GM10847 (cell line): ENCODE data around the gene ST3GAL3.

Experiments used
- POLR2A ChIP-seq: IDR thresholded peaks from 2 replicates; pipeline ENCODE4 v1.6.1; 2011; ENCODE audit not compliant: insufficient read length; ENCODE audit errors: extremely low read depth

ST3GAL3 gene

DNA sequence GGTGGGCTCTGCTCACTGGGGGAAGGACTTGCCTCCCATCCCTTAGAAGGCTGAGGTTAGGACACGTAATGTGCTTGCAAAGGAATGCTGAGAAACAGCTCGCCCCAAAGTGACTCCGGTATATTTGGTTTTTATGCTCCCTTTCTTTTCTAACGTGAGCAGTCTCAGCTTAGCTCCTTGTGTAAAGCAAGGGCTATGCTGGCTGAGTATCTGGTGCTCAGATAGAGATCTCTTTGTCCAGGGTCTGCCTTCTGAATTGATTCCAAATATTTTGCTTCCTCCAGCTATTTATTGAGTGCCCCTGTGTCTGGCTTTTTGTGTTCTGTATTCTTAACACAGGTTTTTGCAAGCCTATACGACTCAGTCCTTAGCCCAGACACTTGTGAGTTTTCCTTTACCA is 131.7 kb downstream of the ST3GAL3 start:
- no peak for TF ChIP-seq POLR2A

DNA sequence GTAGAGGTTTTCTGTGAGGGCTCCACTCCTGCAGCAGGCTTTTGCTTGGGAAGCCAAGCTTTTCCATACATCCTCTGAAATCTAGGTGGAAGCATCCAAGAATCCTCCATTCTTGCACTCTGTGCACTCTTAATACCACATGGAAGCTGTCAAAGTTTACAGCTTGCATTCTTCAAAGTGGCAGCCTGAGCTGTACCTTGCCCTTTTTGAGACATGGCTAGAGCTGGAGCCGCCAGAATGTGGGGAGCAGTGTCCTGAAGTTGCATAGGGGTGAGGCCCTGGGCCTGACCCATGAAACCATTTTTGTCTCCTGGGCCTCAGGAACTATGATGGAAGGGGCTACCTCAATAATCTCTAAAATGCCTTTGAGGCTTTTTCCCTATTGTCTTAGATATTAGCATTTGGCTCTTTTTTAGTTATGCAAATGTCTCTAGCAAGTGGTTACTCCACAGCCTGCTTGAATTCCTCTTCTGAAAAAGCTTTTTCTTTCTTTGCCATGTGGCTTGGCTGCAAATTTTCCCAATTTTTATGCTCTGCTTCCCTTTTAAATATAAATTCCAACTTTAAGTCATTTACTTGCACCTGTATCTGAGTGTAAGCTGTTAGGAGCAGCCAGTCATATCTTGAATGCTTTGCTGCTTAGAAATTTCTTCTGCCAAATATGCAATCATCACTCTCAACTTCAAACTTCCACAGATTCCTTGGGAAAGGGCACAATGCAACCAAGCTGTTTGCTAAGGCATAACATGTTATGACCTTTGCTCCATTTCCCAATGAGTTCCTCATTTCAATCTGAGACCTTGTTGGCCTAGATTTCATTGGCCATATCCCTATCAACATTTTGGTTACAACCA is 134.2 kb downstream of the ST3GAL3 start:
- no peak for TF ChIP-seq POLR2A

DNA sequence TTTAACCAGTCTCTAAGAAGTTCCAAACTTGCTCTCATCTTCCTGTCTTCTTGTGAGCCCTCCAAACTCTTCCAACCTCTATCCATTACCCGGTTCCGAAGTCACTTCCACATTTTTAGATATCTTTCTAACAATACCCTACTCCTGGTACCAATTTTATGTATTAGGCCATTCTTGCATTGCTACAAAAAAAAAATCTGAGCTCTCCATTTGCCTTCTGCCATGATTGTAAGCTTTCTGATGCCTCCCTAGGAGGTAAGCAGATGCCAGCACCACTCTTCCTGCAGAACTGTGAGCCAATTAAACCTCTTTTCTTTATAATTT is 134.8 kb downstream of the ST3GAL3 start:
- TF ChIP-seq POLR2A, result no peak

DNA sequence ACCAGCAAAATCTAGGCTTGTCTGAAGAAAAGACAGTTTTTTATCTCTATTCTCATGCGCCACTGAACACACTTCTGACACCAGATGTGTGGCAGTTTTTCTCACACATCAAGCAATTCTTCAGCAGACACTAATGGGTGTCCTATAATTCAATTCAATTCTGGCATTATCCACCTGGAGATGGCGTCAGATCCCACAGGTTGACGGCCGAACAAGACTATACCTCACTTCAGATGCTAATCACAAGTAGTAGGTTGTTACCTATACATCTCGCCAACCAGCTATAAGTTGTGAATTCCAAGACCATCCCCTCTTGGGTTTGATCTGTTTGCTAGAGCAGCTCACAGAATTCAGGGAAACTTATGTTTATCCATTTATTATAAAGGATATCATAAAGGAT is 136.3 kb downstream of the ST3GAL3 start:
- TF ChIP-seq POLR2A, result no peak

DNA sequence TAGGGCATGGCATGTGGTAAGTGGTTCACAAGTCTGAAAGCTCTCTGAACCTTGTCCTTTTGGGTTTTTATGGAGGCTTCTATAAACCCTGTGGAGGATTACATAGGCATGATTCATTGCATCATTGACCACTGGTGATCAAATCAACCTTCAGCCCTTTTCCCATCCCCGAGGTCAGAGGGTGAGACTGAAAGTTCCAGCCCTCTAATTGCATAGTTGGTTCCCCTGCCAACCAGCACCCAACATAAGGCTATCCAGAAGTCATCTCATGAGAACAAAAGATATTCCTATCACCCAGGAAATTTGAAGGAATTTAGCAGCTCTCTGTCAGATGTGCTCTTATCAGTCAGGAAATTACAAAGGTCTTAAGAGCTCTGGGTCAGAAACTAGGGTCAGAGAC is 136.8 kb downstream of the ST3GAL3 start:
- no peak for TF ChIP-seq POLR2A

DNA sequence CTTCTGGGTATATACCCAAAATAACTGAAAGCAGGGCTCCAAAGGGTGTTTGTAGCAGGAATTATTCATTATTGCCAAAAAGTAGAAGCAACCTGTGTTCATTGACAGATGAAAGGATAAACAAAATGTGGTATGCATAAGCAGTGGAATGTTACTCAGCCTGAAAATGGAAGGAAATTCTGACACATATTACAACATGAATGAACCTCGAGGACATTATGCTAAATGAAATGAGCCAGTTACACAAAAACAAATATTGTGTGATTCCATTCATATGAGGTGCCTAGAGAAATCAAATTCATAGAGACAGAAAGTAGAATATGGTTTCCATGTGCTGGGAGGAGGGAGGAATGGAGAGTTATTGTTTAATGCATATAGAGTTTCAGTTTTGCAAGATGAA is 140.0 kb downstream of the ST3GAL3 start:
- no peak for TF ChIP-seq POLR2A

DNA sequence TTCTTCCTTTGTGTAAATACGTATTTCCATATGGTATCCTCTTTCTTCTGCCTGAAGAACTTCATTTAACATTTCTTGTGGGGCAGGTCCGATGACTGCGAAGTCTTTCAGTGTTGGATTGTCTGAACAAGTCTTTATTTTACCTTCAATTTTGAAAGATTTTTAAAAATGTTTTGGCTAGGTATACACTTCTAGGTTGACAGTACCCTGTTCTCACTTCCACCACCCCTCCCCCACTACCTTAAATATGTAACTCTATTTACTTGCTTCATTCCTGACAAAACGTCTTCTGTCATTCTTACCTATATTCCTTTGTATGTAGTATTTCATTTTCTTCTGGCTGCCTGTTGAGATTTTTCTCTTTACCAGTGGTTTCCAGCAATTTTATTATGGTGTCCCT is 140.5 kb downstream of the ST3GAL3 start:
- TF ChIP-seq POLR2A, result no peak

DNA sequence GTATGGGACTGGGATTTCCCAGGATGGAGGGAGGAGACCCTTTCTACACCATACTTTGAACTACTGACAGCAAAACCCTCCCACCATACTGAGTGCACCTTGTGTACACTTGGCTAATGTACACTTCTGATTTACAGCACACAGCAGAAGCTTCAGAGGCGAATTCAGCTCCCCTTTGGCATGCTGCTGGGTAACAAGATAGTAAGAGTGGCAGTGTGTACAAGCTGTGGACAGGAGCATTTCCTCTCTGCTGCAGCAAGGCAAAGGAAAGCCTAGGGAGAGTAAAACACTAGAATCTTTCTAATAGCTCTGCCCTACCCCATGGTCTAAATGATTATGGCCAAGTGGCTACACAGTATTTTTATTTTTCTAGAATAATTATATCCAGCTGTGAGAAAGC is 142.3 kb downstream of the ST3GAL3 start:
- no peak for TF ChIP-seq POLR2A

DNA sequence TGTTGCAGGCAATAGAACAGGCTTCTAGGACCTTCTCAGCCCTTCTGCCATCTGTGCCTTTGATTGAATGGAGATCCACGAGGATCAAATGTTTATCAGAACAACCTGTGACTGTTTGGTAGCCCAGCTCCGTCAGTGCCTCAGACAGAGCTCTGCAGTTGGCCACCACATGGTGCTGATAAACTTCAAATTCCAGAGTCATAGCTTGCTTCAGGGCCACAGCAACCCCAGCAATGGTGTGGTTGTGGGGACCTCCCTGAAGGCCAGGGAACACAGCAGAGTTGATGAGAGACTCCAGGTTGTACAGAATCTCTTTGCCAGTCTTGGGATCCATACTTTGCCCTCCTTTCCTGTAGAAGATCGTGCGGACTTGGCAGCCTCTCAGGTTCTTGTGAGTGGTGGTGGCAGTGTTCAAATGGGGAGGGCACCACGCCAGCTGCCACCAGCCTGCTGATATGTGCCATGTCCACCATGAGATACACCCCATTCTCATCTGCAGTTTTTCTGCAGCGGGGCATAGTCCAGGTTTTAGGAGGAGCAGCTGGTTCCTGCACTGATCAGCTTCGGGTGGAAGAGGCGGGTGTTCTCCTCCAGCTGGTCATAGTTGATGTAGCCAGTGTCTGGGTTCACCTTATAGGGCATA is 143.4 kb downstream of the ST3GAL3 start:
- no peak for TF ChIP-seq POLR2A

DNA sequence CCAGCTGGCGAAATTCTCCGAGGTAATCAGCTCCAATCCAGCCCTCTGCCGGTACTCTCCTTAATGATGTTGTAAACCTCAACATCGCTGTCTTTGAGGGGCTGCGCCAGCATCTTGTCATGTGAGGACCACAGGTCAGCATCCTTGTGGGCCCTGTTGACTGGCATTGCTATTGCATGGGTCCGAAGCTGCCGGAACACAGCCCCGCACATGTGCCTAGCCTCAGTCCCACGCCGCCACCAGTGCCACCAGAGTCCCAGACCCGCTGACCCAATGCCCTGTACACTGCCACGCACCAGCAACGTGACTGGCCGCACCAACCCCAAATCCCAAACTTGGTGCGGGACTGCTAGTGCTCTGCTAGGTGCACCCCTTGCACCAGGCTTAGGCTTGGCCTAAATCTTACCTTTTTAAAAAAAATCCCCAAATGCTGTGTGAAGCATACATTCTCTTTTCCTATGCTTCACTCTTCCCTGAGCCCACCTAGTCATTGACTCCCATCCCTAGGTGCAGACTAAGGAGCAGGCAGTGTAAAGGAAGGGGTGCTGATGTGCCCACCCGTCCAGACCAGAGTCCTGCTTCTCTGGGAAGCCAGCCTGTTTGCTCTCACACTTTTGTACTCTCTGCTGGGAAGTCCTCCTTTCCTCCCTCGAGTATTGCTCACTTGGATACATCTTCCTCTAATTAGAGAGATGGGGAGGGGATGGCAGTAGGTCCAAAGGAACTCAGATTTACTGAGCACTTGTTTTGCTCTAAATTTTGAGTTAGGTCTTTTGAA is 144.4 kb downstream of the ST3GAL3 start:
- no peak for TF ChIP-seq POLR2A

DNA sequence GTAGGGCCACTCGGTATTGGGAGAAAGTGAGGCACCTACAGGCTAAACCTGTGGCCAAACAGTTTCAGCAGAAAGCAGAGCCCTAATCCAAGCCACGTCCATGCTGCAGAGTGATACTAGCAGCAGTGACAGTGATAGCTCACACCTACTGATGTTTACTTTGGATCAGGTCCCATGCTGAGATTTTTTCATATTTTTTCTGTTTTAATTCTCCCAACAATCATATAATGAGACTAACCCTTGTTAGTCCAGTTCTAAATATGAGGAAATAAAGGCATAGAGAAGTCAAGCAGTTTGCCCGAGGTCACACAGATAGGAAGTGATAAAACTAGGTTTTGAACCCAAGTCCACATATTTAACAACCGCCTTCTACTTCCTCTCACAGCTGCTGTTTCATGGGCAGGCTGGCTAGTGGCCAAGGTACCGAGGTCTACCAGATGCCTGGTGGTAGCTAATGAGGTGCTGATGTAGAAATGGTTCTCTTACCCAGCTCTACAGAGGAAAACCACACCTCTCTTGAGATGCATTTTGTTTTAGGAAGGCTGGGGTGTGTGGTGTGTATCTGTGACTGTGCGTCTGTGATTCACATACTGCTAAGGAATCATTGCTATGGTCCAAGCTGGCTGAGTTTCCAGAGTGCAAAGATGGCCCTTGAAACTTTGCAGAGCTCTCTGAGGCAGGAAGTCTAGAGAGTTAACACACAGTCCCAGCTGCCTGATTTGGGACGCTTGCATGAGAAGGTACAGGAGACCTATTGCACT is 146.0 kb downstream of the ST3GAL3 start:
- no peak for TF ChIP-seq POLR2A

DNA sequence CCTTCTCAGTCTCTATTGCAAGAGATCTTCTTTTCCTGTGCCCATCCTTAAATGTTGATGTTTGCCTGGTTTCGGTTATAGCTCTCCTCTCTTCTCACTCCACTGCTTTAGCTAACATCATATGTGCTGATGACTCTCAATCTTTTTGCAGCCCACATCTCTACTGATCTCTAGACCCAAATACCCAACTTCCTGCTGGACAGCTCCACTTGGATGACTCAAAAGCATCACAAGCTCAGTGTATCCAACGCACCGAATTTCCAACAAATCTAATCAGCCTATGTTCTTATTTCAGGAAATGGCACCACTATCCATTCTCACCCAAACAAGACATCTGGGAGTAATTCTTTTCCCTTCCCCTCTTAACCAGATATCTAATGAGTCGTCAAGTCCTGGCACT is 147.1 kb downstream of the ST3GAL3 start:
- no peak for TF ChIP-seq POLR2A

DNA sequence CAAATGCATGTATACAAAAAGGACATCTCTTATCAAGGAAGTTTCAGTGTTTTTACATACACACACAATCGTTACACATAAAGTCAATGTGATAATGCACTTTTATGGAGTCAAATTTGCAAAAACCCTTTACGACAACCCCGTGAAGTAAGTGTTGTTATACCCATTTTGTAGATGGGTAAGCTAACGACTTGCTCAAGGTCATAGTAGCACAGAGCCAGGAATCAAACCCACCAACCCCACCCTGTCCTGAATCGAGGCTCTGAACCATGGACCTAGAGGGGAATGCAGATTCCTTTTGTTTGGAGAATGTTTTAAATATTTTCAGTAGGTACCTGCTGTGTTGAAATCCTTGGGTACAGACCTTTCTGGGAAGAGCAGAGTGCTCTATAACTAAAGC is 148.9 kb downstream of the ST3GAL3 start:
- no peak for TF ChIP-seq POLR2A

DNA sequence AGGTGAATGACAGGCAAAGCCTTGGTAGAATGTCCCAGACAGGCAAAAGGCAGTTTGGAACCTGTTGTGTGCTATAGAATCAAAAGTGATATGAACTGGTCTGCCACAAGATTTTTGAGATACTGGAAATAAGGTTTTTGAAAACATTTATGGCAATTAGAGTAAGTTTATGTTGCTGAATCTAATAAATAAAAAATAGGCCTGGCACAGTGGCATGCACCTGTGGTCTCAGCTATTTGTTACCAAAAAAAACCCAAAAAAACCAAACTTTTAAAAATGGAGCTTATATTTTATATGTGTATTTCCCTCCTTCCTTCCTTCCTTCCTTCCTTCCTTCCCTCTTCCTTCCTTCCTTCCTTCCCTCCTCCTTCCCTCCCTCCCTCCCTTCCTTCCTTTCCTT is 149.8 kb downstream of the ST3GAL3 start:
- TF ChIP-seq POLR2A, result no peak

DNA sequence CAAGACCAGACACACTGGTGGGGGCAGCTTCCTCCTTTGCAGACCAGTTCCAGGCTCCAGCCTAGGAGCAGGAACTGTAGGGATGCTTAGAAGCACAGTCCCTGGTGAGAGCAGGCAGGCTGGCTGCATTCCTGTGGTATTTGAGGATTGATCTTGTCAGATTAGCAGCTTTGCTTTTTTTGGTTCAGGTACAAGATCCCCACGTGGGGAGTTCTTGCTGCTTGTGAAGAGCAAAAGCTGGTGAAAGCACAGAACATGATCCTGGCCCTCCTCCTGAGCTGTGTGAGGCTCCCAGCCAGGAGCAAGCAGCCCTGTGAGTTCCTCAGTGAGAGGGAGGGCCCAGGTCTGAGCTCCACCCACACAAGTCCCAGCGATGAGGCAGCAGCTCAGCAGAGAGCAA is 151.0 kb downstream of the ST3GAL3 start:
- TF ChIP-seq POLR2A, result no peak
